ENCODE measurements around the gene DISP2. TPM values are rescaled to one million over a fixed set of nuclear protein-coding genes. Genes with fewer than 3 reads are reported as not detected.

The DISP2 gene
- total and polyA plus RNA-seq, 8 donors: 0.15 to 10.1 (median 0.58) TPM; not detected in 1

DNA sequence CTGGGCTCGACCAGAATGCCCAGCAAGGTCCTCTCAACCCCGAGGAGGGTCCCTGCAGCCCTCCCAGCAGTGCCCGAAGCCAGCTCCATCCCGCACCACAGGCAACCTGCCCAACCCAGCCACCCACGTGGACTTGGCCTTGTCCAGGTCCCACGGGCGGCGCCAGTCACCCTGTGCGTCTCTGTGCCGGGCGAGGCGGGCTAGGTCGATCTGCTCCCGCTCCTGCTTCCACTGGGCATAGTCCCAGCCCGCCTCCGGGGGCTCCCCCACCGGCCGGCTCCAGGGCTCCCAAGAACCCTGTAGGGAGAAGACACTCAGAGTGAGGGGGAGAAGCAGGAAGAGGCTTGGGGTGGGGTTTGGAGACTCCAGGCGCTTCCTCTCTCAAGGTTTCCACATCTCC lies 20.4 kb upstream of the DISP2 start:
- peak in 1 of 2 donors; percentile 32 for DNase-seq
- Histone ChIP-seq H3K4me3 (peak overlapping the region; percentile 7 to 18 (median 13)), H3K27me3 (no peaks in the 10 kb centered on the region), H3K9me3 (no peaks in the 10 kb centered on the region), H3K4me1 (peaks cover 64 to 100% (median 86%) of the 10 kb centered on the region in 4 donors), H3K36me3 (peaks cover 4 to 27% (median 22%) of the 10 kb centered on the region in 4 donors), H3K27ac (peak overlapping the region in 4 of 5 donors; percentile 90 to 95 (median 92))
- intact Hi-C loops (cut with DNase I; ENCODE audit: low total_unique reads): no loop called here
- TF ChIP-seq POLR2AphosphoS5 (IDR thresholded peaks at IDR 0.05) (no peak), POLR2A (IDR thresholded peaks at IDR 0.05) (no peak), EP300 (IDR thresholded peaks at IDR 0.05) (no peak)
- TF ChIP-seq, protein P1, sequence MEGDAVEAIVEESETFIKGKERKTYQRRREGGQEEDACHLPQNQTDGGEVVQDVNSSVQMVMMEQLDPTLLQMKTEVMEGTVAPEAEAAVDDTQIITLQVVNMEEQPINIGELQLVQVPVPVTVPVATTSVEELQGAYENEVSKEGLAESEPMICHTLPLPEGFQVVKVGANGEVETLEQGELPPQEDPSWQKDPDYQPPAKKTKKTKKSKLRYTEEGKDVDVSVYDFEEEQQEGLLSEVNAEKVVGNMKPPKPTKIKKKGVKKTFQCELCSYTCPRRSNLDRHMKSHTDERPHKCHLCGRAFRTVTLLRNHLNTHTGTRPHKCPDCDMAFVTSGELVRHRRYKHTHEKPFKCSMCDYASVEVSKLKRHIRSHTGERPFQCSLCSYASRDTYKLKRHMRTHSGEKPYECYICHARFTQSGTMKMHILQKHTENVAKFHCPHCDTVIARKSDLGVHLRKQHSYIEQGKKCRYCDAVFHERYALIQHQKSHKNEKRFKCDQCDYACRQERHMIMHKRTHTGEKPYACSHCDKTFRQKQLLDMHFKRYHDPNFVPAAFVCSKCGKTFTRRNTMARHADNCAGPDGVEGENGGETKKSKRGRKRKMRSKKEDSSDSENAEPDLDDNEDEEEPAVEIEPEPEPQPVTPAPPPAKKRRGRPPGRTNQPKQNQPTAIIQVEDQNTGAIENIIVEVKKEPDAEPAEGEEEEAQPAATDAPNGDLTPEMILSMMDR (IDR thresholded peaks at IDR 0.05): no peak
- WGBS, 5 donors: 44 to 76% (median 60%) methylated on average over 2 to 19 of the region's 19 CpGs

GRCh38 chr15:40338041-40338657 lies 19.9 kb upstream of the DISP2 start:
- Histone ChIP-seq H3K27ac (peak overlapping the region in 4 of 5 donors; percentile 90 to 95 (median 92)), H3K9me3 (no peaks in the 10 kb centered on the region), H3K27me3 (no peaks in the 10 kb centered on the region), H3K36me3 (peaks cover 4 to 27% (median 22%) of the 10 kb centered on the region in 4 donors), H3K4me3 (peak overlapping the region; percentile 11 to 49 (median 32)), H3K4me1 (peaks cover 70 to 100% (median 88%) of the 10 kb centered on the region in 4 donors)
- DNase-seq: peak; percentile 74 to 92
- WGBS, 5 donors: 44 to 56% (median 49%) methylated on average over 7 to 11 of the region's 11 CpGs
- TF ChIP-seq POLR2AphosphoS5 (IDR thresholded peaks at IDR 0.05): no peak
- TF ChIP-seq POLR2A (IDR thresholded peaks at IDR 0.05): no peak
- TF ChIP-seq EP300 (IDR thresholded peaks at IDR 0.05): no peak
- TF ChIP-seq, protein P1 (IDR thresholded peaks at IDR 0.05): peak in 5 of 7 experiments; percentile 42 to 70 (median 58)
- intact Hi-C loops (cut with DNase I; ENCODE audit: low total_unique reads): no loop called here

DNA sequence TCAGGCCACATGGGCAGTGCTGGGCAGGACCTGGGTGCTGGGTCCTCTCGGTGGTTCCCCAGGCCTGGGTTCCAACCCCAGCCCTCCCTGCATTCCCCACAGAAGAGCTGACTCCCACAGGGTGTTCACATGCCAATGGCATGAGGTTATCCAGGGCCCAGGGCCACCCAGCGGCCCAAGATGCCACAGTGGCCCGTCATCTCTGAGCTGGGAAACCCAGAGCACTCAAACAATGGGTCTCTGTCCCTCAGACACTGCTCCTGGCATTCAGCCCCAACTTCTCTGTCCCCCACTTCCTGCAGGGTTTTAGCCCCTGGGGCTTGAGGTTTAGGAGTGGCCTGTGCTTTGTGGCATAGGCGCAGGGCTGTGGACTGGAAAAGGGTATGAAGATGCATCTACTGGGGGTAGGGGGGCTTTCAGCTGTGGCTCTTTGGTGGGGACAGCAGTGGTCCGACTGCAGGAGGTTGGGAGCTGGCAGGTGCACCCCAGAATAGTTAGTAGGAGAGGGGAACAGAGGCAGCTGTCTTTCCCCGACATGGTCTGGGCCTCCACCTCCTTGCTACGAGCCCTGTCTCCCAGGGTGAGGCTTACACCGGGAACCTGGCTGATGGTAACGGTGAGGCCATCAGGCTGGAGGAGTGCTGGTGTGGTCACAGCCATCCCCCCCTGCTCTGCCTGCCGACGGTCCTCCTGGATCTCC lies 18.9 kb upstream of the DISP2 start:
- Histone ChIP-seq H3K27ac (peak overlapping the region; percentile 81 to 95 (median 92)), H3K9me3 (no peaks in the 10 kb centered on the region), H3K4me3 (peak overlapping the region; percentile 40 to 49 (median 44)), H3K27me3 (no peaks in the 10 kb centered on the region), H3K36me3 (peaks cover 4 to 27% (median 22%) of the 10 kb centered on the region in 4 donors), H3K4me1 (peaks cover 75 to 100% (median 88%) of the 10 kb centered on the region in 4 donors)
- TF ChIP-seq, protein P1 (IDR thresholded peaks at IDR 0.05): no peak
- TF ChIP-seq EP300 (IDR thresholded peaks at IDR 0.05) (no peak), POLR2A (IDR thresholded peaks at IDR 0.05) (no peak), POLR2AphosphoS5 (IDR thresholded peaks at IDR 0.05) (peak in 2 of 3 donors; percentile 32 to 59)
- intact Hi-C loops (cut with DNase I; ENCODE audit: low total_unique reads): no loop called here
- DNase-seq: peak in 1 of 2 donors; percentile 66
- WGBS, 5 donors: 71 to 86% (median 79%) methylated on average over 7 to 11 of the region's 11 CpGs

DNA sequence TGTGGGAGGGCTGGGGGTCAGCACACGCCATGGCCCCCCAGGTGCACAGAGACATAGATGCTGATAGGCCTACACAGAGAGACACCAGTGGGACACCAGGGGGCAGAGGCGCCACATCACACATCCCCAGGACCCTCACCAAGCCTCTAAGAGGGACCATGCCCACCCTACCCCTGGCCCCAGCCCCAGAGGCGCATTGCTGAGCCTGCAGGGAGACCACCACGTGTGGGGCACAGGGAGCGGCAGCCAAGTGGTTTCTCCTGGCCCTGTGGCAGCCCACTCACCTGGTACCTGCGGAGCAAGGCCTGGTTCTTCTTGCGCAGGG lies 18.4 kb upstream of the DISP2 start:
- Histone ChIP-seq H3K27ac (peak overlapping the region; percentile 81 to 95 (median 92)), H3K27me3 (no peaks in the 10 kb centered on the region), H3K4me1 (peaks cover 75 to 100% (median 88%) of the 10 kb centered on the region in 4 donors), H3K4me3 (peak overlapping the region; percentile 40 to 49 (median 44)), H3K36me3 (peaks cover 4 to 27% (median 21%) of the 10 kb centered on the region in 4 donors), H3K9me3 (no peaks in the 10 kb centered on the region)
- TF ChIP-seq POLR2AphosphoS5 (IDR thresholded peaks at IDR 0.05) (no peak), POLR2A (IDR thresholded peaks at IDR 0.05) (no peak), EP300 (IDR thresholded peaks at IDR 0.05) (no peak)
- TF ChIP-seq, protein P1 (IDR thresholded peaks at IDR 0.05): no peak
- peak in 1 of 2 donors; percentile 41 for DNase-seq
- WGBS, 5 donors: 77 to 89% (median 85%) methylated on average over 4 to 7 of the region's 7 CpGs
- intact Hi-C loops (cut with DNase I; ENCODE audit: low total_unique reads): no loop called here
